Esophagus squamous epithelium (tissue), 4 donors: ENCODE results near the gene KRT15.

Experiments used
- CTCF ChIP-seq, 6 experiments: fragments of 450-650 bp in 4 of 6; fragments of 200-600 bp in 2 of 6; sonication (generic) in 2 of 6; IDR thresholded peaks; one replicate each; pipeline ENCODE4 v1.5.1; 2016 to 2019; ENCODE audit warnings: antibody characterized with exemption in 6 of 6, mild to moderate bottlenecking in 4 of 6, moderate library complexity in 4 of 6
- POLR2A ChIP-seq, 4 donors: fragments of 450-650 bp; IDR thresholded peaks; one replicate each; pipeline ENCODE4 v1.6.1; 2017; ENCODE audit warnings: antibody characterized with exemption in 4 of 4, mild to moderate bottlenecking in 4 of 4, moderate library complexity in 3 of 4

GRCh38 chr17:41507315-41507880 is 11.3 kb downstream of the KRT15 start:
- TF ChIP-seq CTCF (IDR thresholded peaks at IDR 0.05) (no peak), POLR2A (IDR thresholded peaks at IDR 0.05) (no peak)
